HG02870 (cell line): ENCODE measurements around the gene CUL3.
"Not testable (repeated sequence)": the region's sequence is repeated elsewhere in the genome, so short reads cannot be mapped to it uniquely, and the experiment has no call there.

ENCODE experiments used
- ATAC-seq: cut with Tn5 transposase; IDR thresholded peaks from one replicate; pipeline ENCODE4 v1.9.1; 2021; ENCODE audit warnings: mild to moderate bottlenecking, moderate library complexity; ENCODE audit not compliant: unreplicated experiment

CUL3 gene

DNA sequence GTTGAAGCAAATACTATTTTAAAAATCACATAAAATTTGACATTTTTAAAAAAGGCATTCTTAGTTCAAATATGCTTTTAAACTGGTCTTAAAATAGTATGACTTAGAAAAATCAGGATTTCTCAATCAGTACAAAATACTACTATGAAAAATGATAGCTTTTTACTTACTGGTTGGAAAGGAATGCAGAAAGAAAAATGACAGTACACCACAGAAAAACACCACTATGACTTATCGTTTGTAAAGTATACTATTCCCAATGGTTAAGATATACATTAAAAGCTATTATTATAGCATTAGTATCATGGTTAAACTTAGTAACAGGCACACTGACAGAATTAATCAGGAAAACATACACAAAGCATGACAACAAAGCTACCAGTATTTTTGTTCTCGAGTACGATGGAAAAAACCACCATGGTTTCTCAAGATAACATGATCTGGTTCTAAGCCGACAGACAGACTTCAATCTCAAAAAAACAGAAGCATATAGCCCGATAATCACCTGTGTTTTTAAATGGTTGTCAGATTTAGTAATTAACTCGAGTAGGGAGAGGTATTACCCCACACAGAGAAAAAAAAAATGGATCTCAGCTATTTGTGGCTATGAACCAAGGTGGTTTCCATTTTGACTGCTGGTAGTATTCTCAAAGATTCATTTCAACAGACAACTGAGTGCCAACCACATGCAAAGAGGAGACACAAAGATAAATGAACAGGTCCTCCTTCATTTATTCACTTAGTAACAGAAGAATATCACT is 39.1 kb downstream of the CUL3 start:
- ATAC-seq: peak; percentile 77

DNA sequence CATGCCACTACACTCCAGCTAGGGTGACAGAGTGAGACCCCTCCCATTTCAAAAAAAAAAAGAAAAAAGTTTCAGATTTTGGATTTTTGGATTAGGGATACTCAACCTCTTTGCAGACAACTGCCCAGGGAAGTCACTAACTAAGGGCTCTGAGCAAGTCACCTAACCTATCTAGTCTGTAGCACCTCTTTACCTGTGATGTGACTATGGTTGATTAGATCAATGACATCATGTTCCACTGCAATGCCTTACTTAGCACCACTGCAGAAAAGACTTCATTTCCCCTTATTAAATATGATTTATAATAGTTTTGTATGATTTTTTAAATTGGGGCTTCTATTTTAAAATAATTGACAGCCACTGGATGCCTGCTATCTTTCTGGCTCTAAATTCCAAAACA is 41.2 kb downstream of the CUL3 start:
- ATAC-seq: no peak

DNA sequence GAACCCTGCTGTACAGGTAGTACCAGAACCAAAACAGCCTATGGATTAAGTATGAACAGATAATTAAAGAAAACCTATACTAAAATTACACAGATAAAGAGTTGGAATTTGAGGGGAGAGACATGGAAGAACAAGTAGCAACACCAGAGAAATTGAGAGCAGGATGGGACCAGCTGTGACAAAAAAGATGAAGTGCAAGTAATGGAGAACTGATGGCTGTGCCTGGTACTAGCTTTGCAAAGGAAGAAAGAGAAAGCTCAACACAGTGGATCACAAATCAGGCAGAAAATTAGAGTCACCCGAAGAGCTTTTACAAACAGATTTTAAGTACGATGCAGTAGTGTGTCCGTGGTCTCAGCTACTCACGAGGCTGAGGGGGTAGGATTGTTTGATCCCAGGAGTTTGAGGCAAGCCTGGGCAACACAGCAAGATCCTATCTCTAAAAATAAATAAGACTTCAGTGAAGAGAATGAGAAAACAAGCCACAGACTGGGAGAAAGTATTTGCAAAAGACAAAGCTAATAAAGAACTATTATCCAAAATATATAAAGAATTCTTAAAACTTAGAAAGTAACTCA is 46.5 kb downstream of the CUL3 start:
- ATAC-seq: no peak

DNA sequence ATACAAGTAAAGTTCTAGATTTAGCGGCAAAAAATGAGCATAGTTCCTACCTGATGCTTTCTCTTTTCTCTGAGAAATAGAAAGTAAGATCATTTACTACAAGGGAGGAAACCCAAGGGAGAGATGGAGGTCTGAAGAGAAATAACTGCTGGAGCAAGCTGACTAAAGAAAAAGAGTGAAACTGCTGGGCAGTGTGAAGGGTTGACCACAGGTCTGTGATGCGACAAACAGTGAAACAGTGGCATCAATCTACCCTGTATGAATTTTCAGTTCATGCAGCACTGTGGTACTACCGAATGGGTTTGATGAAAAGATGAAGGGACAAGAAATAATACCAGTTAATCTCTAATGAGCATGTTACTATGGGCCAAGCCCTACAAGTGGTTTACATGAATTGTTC is 52.2 kb downstream of the CUL3 start:
- no peak for ATAC-seq

DNA sequence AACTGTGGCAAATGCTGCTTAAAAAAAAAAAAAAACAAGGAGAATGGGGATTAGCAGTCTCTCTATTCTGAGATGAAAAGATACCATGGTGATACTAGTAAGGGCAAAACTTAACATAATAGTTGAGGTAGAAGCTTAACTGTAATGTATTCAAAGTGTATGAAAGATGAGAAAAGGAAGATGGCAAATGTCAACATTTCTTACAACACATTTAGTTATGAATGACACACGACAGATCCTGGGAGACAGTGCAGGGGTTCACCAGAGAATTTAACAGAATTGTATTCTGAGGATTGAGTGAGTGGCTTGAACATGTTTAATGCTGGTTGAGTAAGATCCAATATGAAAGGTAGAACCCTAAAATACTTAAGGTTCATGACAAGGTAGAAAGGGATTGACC is 52.7 kb downstream of the CUL3 start:
- ATAC-seq: no peak

DNA sequence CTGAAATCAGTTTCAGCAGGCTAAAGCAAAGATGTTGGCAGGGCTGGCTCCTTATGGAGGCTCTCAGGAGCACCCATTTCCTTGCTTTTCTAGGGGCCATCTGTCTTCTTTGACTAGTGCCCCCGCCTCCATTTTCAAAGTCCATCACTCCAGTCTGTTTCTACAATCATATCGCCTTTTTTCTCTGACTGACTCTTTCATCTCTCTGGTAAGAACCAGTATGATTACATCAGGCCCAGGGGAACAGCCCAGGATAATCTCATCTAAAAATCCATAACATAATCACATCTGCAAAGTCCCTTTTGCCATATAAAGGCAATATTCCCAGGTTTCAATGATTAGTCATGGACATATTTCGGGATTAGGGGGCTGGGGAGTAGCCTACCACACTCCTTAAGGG is 57.0 kb downstream of the CUL3 start:
- no peak for ATAC-seq

DNA sequence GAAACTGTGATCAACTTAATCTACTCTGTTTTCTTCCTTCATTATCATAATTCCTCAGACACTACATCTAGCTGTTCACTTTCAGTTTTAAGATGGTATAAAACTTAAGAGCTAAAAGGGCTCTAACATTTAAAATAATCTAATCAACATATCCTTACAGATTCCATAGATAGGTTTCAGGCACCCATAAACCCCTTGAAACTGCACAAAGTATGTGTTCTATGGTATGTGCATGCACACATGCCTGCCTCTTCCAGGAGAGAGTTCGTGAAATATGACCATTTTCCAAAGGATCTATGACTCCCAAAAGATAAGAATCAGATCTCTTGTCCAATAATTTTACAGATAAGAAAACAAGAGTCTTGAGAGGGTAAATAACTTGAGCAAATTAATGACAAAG is 59.4 kb downstream of the CUL3 start:
- ATAC-seq: no peak

DNA sequence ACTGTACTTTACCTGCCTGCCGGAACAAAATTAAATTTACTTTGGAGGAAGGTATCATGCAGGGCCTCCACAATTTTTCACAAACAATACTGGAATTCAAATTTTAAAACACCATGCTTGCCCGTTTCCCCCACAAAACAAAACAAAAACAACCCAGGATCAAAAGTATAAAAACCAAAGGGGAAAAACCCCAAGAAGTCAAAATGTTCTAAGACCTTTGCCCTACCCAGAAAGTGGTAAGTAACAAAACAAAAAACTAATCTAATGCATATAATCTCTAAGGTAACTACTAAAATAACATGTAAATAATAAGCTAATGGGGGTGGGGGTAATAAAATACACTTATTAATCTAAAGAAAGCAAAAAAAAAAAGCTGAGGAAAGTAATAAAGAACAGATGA is 60.5 kb downstream of the CUL3 start:
- ATAC-seq: no peak

DNA sequence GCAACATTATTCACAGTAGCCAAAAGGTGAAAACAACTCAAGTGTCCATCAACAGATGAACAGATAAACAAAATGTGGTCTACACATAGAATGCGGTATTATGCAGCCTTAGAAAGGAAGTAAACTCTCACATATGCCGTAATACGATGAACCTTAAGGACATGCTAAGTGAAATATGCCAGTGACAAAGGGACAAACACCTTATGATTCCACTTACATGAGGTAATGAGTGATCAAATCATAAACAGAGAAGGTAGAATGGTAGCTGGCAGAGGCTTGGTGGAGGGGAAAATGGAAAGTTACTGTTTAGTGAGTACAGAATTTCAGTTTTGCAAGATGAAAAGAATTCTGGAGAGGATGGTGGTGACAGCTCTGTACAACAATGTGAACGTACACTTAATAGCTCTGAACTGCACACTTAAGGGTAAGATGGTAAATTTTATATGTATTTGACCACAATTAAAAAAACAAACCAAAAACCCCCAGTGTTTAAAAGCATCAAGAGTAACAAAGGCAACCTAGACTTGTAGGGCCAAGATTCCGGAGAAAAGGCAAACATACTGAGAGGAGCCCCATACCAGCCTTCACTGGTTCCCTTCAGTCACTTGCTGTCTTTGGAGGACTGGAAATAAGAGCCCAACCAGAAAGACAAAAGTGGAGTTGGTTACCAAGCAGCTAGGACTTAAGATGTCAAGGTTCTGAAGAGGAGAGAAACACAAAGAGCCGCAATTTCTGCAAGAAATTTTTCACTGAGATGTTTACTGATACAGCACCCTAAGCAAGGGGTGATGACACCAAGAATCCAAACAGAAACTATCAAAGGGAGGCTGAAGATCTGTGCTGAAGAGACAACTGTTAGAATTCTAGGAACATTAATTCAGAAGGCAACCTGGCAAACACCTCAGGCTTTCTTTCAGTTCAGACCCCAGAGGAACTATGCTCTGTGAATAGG is 61.3 kb downstream of the CUL3 start:
- no peak for ATAC-seq

DNA sequence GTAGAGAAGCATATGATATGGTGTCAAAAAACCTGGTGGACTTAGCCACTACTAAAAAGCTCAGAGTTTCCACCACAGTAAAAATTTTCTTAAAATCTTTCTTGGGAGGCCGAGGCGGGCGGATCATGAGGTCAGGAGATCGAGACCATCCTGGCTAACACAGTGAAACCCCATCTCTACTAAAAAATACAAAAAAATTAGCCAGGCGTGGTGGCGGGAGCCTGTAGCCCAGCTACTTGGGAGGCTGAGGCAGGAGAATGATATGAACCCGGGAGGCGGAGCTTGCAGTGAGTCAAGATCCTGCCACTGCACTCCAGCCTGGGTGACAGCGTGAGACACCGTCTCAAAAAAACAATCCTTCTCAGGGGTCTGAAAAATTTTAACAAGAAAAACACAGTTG is 62.7 kb downstream of the CUL3 start:
- ATAC-seq: not testable (repeated sequence)

DNA sequence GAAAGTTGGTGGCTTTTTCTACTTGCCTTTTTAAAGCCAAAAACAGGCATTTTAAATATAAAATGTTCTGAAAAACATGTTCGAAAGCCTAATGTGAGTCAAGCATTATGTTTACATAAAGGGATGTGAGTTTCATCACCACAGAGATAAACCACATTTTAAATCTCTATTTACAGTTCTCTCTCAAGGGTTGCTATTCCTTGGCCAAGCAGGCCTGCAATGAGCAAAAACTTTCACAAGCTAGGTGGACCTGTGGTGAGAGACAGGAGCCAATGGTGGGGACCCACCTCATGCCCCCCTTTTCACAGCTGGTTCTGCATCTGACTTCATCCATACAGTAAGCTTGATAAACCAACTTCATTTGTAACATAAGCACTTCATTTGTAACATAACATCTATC is 65.1 kb downstream of the CUL3 start:
- peak; percentile 79 for ATAC-seq

DNA sequence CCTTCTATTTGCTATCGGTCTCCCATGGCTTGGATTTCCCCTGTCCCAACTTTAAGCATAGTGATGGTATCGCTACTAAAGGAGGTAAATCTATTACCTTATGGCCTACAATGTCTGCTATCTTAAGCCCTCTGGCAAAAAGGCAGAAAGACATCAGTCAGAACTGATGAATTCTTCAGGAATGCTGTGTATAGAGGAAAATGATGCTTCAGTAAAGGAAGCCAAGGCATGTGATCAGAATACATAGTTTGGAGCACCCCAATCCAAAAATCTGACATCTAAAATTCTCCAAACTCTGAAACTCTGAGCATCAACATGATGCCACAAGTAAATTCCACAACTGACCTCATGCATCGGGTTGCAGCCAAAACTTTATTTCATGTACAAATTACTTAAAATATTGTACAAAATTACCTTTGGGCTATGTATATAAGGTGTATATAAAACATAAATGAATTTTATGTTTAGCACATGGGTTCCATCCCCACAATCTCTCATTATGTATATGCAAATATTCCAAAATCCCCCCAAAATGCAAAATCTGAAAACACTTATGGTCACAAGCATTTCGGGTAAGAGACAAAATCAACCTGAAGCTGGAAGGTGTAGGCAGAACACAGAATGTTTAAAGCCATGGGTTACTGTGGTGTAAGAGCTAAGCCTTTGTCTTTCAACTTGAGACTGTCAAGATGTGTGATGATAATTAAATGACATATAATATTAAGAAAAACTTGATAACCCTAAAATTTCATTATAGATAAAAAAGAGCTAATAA is 66.2 kb downstream of the CUL3 start:
- ATAC-seq: no peak

DNA sequence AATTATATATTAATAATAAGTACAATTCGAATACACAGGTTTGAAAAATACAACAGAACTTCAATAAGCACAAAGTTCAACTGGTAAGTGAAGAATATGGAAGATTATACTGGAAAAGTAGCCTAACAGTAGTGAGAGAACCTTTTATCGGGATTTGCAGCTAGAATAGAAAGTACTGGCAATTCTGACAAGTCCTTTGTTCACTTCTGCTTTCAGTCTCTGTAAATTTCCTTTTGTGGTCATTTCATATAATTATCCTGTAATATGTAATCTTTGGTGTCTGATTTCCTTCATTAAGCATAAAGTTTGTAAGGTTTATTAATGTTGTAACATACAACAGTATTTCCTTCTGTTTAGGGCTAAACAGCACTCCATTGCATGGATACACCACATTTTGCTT is 67.2 kb downstream of the CUL3 start:
- no peak for ATAC-seq

DNA sequence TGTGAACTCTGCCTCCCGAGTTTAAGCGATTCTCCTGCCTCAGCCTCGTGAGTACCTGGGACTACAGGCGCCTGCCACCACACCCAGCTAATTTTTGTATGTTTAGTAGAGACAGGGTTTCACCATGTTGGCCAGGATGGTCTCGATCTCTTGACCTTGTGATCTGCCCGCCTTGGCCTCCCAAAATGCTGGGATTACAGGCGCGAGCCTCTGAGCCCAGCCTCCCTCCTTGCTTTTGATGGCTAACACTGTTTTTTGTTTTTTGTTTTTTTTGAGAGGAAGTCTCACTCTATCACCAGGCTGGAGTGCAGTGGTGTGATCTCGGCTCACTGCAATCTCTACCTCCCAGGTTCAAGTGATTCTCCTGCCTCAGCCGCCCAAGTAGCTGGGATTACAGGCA is 68.8 kb downstream of the CUL3 start:
- ATAC-seq: not testable (repeated sequence)

DNA sequence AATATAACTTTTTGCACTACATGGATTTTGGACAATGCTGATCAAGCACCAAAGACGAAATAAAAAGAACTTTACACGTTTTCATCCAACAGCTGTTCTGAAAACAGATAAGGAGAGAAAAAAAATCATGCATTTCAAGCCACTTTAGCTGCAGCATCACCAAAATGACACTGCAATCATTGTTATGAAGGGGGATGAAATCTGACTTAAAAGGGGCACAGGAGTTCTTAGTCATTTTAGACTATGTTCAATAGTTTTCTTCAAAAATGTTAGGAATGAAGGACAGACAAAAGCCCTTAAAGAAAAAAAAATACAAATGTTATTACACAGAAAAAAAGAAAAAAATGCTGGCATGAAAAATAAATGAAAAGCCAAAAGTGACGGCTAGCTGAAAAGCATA is 71.2 kb downstream of the CUL3 start:
- no peak for ATAC-seq

DNA sequence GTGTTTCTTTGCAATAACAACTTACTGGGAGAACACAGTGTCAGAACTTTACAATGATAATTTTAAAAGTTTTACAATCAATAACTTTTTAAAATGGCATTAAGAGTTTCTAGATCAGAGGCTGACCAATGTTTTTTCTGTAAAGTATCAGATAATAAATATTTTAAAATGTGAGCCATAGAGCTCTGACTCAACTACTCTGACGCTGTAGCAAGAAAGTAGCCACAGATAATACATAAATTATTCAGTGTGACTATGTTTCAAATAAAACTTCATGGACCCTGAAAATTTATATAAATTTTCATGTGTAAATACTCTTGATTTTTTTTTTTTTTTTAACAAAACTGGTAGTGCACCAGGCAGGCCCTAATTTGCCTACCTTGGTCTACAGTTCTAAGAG is 77.4 kb downstream of the CUL3 start:
- ATAC-seq: no peak

DNA sequence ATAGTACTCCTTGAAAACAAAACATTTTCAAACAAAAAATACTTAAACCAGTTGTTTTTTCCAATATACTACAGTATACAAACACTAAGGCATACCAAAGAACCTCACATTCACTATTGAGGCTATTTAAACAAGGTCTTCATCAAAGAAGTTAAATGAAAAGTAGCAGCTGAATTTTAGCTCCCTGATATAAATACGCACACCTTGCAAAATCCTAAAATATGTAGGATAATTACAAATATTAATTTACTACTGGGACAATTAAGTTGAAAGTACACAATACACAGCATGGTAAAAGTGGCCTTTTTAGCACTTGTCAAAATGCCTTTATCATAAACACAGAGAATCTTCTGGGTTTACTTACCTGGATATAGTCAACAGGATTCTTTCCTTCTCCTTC is 78.7 kb downstream of the CUL3 start:
- no peak for ATAC-seq

DNA sequence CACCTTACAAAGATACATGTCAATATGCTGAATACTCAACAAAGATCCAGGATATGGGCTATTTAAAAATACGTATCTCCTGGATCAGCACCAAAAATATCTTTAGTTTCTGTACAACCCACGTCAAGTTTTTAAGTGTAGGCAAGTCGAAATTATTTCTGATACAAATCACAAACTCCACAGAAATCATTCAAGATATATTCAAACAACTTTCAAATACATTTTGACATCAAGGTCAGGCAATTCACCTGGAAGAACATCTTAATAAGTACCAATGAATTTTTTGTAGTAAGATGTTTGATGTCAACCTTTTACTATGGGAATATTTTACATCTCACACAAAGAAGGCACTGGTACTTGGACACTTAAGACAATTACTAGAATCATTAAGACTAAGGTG is 86.2 kb downstream of the CUL3 start:
- no peak for ATAC-seq

DNA sequence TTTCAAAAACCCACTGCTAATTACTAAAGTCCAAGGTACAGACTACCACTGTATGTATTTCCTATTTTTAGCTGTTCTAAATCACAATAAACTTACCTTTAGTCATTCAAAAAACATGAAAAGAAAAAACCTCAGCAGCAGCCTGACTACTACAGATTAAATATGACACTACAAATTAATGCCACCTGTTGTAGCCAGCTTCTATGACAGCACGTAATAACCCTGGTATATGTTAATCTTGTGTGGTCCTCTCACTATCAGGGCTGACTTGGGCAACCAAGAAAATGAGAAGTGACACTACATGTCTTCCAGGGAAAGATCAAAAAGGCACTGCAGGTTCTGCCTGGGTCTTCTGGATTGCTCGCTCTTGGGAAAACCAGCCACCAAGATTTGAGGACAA is 92.6 kb downstream of the CUL3 start:
- no peak for ATAC-seq

DNA sequence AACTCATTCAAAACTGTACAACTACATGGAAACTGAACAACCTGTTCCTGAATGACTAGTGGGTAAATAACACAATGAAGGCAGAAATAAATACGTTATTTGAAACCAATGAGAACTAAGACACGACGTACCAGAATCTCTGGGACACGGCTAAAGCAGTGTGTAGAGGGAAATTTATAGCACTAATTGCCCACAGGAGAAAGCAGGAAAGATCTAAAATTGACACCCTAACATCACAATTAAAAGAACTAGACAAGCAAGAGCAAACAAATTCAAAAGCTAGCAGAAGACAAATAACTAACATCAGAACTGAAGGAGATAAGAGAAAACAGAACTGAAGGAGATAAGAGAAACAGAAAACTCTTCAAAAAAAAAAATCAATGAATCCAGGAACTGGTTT is 97.2 kb downstream of the CUL3 start:
- ATAC-seq: not testable (repeated sequence)
